IMR-90 (cell line): Measurements from ENCODE around the gene SLC49A4. TPM values are rescaled to one million over a fixed set of nuclear protein-coding genes. Genes with fewer than 3 reads are reported as not detected.

Experiments used
- ATAC-seq: fragments of 200-7000 bp; cut with Tn5 transposase; 2 replicates; pipeline ENCODE4 v1.9.1; 2020; ENCODE audit warnings: low read depth, mild to moderate bottlenecking, moderate library complexity
- BruUV-seq: library from RNA; stranded (reverse); fragments of 400-500 nt; replicated peaks from 2 replicates; lab custom pipeline; 2021; lab: Mats Ljungman, UMichigan
- CTCF ChIA-PET: fragments of 300-600 bp; formaldehyde crosslinking; extraction: SDS; loops from one replicate; lab custom pipeline; 2021; ENCODE audit warnings: antibody characterized with exemption; lab: Yijun Ruan, JAX
- POLR2A ChIA-PET: fragments of 300-600 bp; sonication (Branson Sonifier 250); formaldehyde crosslinking; loops from one replicate; lab custom pipeline; 2022; ENCODE audit warnings: antibody characterized with exemption; ENCODE audit not compliant: unreplicated experiment; lab: Charles Lee
- DNase-seq: peaks from one replicate; pipeline ENCODE4 v3.0.0; 2013
- H2AFZ ChIP-seq: replicated peaks from 2 replicates; pipeline ENCODE3; 2013; ENCODE audit warnings: low read length, mild to moderate bottlenecking; ENCODE audit not compliant: poor library complexity
- H2AK5ac ChIP-seq: 2 replicates; pipeline ENCODE4 v1.6.1; 2013; ENCODE audit warnings: low read depth, low read length, inconsistent platforms
- H2AK9ac ChIP-seq: replicated peaks from 2 replicates; pipeline ENCODE3; 2013; ENCODE audit warnings: mild to moderate bottlenecking, low read depth, low read length, moderate library complexity; ENCODE audit not compliant: poor library complexity
- H2BK120ac ChIP-seq: 2 replicates; pipeline ENCODE4 v1.6.1; 2013; ENCODE audit warnings: low read depth, low read length, inconsistent platforms
- H2BK15ac ChIP-seq: 3 replicates; pipeline ENCODE4 v1.6.1; 2013; ENCODE audit warnings: low read depth, low read length, inconsistent platforms
- H2BK20ac ChIP-seq: 2 replicates; pipeline ENCODE4 v1.6.1; 2013; ENCODE audit warnings: low read depth, mild to moderate bottlenecking, inconsistent platforms, low read length, moderate library complexity
- H2BK5ac ChIP-seq: 2 replicates; pipeline ENCODE4 v1.6.1; 2013; ENCODE audit warnings: mild to moderate bottlenecking, low read depth, low read length, inconsistent platforms; ENCODE audit not compliant: poor library complexity, severe bottlenecking
- H3K14ac ChIP-seq: replicated peaks from 2 replicates; pipeline ENCODE4 v1.6.1; 2013; ENCODE audit warnings: low read depth, low read length, inconsistent platforms
- H3K18ac ChIP-seq: 2 replicates; pipeline ENCODE4 v1.6.1; 2013; ENCODE audit warnings: low read depth, low read length, control low read depth
- H3K23ac ChIP-seq: 2 replicates; pipeline ENCODE4 v1.6.1; 2013; ENCODE audit warnings: low read depth, low read length, inconsistent platforms
- H3K27ac ChIP-seq: 2 replicates; pipeline ENCODE4 v1.5.1; 2013; ENCODE audit warnings: mild to moderate bottlenecking, control low read depth, low read length; ENCODE audit not compliant: insufficient read depth
- H3K27me3 ChIP-seq: 2 replicates; pipeline ENCODE4 v1.6.1; 2013; ENCODE audit warnings: low read length; ENCODE audit not compliant: control insufficient read depth, insufficient read depth
- H3K36me3 ChIP-seq: 2 replicates; pipeline ENCODE4 v1.6.1; 2013; ENCODE audit warnings: low read length, mixed read lengths; ENCODE audit not compliant: control insufficient read depth, insufficient read depth
- H3K4ac ChIP-seq: 2 replicates; pipeline ENCODE4 v1.6.1; 2013; ENCODE audit warnings: low read depth, low read length, inconsistent platforms
- H3K4me1 ChIP-seq: 2 replicates; pipeline ENCODE4 v1.6.1; 2013; ENCODE audit warnings: low read length, mixed read lengths; ENCODE audit not compliant: control insufficient read depth, insufficient read depth
- H3K4me2 ChIP-seq: 2 replicates; pipeline ENCODE4 v1.6.1; 2013; ENCODE audit warnings: low read depth, mild to moderate bottlenecking, control low read depth, low read length, moderate library complexity
- H3K4me3 ChIP-seq: 2 replicates; pipeline ENCODE4 v1.5.1; 2013; ENCODE audit warnings: low read depth, mild to moderate bottlenecking, control low read depth, low read length, moderate library complexity; ENCODE audit not compliant: insufficient read depth
- H3K56ac ChIP-seq: 2 replicates; pipeline ENCODE4 v1.6.1; 2013; ENCODE audit warnings: low read length, inconsistent platforms; ENCODE audit not compliant: insufficient read depth; ENCODE audit errors: extremely low read depth
- H3K79me1 ChIP-seq, 2 experiments: 2 replicates each; pipeline ENCODE4 v1.6.1; 2013; ENCODE audit warnings: low read length in 2 of 2, inconsistent platforms in 1 of 2, low read depth in 1 of 2
- H3K9ac ChIP-seq: 2 replicates; pipeline ENCODE4 v1.6.1; 2013; ENCODE audit warnings: low read depth, low read length, control low read depth
- H3K9me1 ChIP-seq: 2 replicates; pipeline ENCODE4 v1.6.1; 2013; ENCODE audit warnings: low read length, inconsistent platforms; ENCODE audit not compliant: insufficient read depth
- H3K9me3 ChIP-seq: 2 replicates; pipeline ENCODE4 v1.6.1; 2013; ENCODE audit warnings: low read length; ENCODE audit not compliant: control insufficient read depth, insufficient read depth
- H4K20me1 ChIP-seq: 2 replicates; pipeline ENCODE4 v1.6.1; 2013; ENCODE audit warnings: low read length, inconsistent platforms; ENCODE audit not compliant: insufficient read depth
- H4K5ac ChIP-seq: 2 replicates; pipeline ENCODE4 v1.6.1; 2013; ENCODE audit warnings: mild to moderate bottlenecking, low read depth, low read length, control low read depth
- H4K8ac ChIP-seq, 2 experiments: 2 replicates each; pipeline ENCODE4 v1.6.1; 2013; ENCODE audit warnings: low read depth in 2 of 2, low read length in 2 of 2, control low read depth in 1 of 2, inconsistent platforms in 1 of 2
- H4K91ac ChIP-seq: 2 replicates; pipeline ENCODE4 v1.6.1; 2013; ENCODE audit warnings: low read depth, low read length, inconsistent platforms; ENCODE audit not compliant: insufficient read depth
- BHLHE40 ChIP-seq: fragments of 150-350 bp; IDR thresholded peaks from 2 replicates; pipeline ENCODE4 v1.6.1; 2016; ENCODE audit warnings: mild to moderate bottlenecking, low read depth, low read length
- CHD1 ChIP-seq: IDR thresholded peaks from 2 replicates; pipeline ENCODE4 v1.6.1; 2012; ENCODE audit warnings: low read depth, low read length, improper control_type of control experiment
- FOS ChIP-seq: fragments of 150-350 bp; IDR thresholded peaks from 2 replicates; pipeline ENCODE4 v1.6.1; 2016; ENCODE audit warnings: low read depth, low read length
- NFE2L2 ChIP-seq: fragments of 150-350 bp; IDR thresholded peaks from 2 replicates; pipeline ENCODE4 v1.6.1; 2016; ENCODE audit warnings: low read depth, mild to moderate bottlenecking, low read length
- RCOR1 ChIP-seq: IDR thresholded peaks from 2 replicates; pipeline ENCODE4 v1.6.1; 2012; ENCODE audit warnings: mild to moderate bottlenecking, low read length, improper control_type of control experiment; ENCODE audit not compliant: insufficient replicate concordance
- WGBS, 2 experiments: methylation state at CpG; one replicate each; pipeline versions ENCODE4 v1.1.5 to v1.1.7; 2013; ENCODE audit warnings: missing lambda C conversion rate in 2 of 2; ENCODE audit not compliant: insufficient read length in 1 of 2; ENCODE audit errors: extremely low coverage in 2 of 2; 5-methylcytosine and 5-hydroxymethylcytosine counted together
- dilution Hi-C: fragments of 300-500 bp; cut with HindIII; formaldehyde crosslinking; loops from one replicate; pipeline ENCODE4 v1.14.3; 2018; ENCODE audit warnings: low sequenced_read_pairs; ENCODE audit not compliant: unreplicated experiment
- in situ Hi-C: fragments of 300-500 bp; cut with MboI; formaldehyde crosslinking; loops from 3 replicates; pipeline ENCODE4 v1.14.3; 2019; ENCODE audit warnings: low sequenced_read_pairs, inconsistent platforms, mixed read lengths
- intact Hi-C: fragments of 100-400 bp; cut with micrococcal nuclease; formaldehyde crosslinking; loops from 2 replicates; pipeline ENCODE4 v1.10.0; 2022
- polyA plus RNA-seq, 3 experiments: library from polyadenylated mRNA; depleted of rRNA; stranded (reverse); fragments of >200 nt; gene quantifications; 2 replicates each; pipeline ENCODE4 v1.2.3, GENCODE V29; 2012; ENCODE audit warnings: low replicate concordance in 1 of 3
- total RNA-seq: library from RNA; depleted of rRNA; stranded (reverse); fragments of >200 nt; gene quantifications from 2 replicates; pipeline ENCODE4 v1.2.3, GENCODE V29; 2012

SLC49A4 gene
- total and polyA plus RNA-seq, 2 of the 4 experiments (the other 2 are of a cell fraction), result 6.5 to 6.8 TPM

- H4K8ac ChIP-seq, result no peak overlapping the region
- BruUV-seq, result no TSS peak
- no peaks in the 10 kb centered on the region for H4K20me1 ChIP-seq
- dilution Hi-C loops (no loop called here), in situ Hi-C loops (no loop called here), intact Hi-C loops (no loop called here)
- CTCF ChIA-PET, result interaction anchor here (0.6 kb wide), 1 partner anchor 1005 kb away, joined by 3 read pairs; no protein-coding TSS in a partner anchor
- no peak overlapping the region for H3K23ac ChIP-seq
- peak; percentile 21; the same call in 1 of the 2 replicates for ATAC-seq
- no peak overlapping the region for H3K9ac ChIP-seq
- H2AFZ ChIP-seq, result no peak overlapping the region
- no peak overlapping the region for H2AK5ac ChIP-seq
- no peak overlapping the region for H3K4me3 ChIP-seq
- no peak overlapping the region for H4K5ac ChIP-seq
- peaks cover 5% of the 10 kb centered on the region; the same call in 1 of the 2 replicates for H3K36me3 ChIP-seq
- H3K79me1 ChIP-seq, result no peaks in the 10 kb centered on the region
- DNase-seq, result no peak
- no peak overlapping the region for H3K27ac ChIP-seq
- POLR2A ChIA-PET, result no interaction called here
- H3K4me1 ChIP-seq, result no peaks in the 10 kb centered on the region
- no peak overlapping the region for H2AK9ac ChIP-seq
- no peak overlapping the region for H3K4ac ChIP-seq
- H3K27me3 ChIP-seq, result no peaks in the 10 kb centered on the region
- no peaks in the 10 kb centered on the region for H3K9me3 ChIP-seq
- H2BK120ac ChIP-seq, result no peak overlapping the region
- H3K9me1 ChIP-seq, result peaks cover 4% of the 10 kb centered on the region; the same call in 1 of the 2 replicates
- H3K56ac ChIP-seq, result no peak overlapping the region
- no peak overlapping the region for H2BK20ac ChIP-seq
- no peak overlapping the region for H3K18ac ChIP-seq
- H3K14ac ChIP-seq, result no peak overlapping the region
- H3K4me2 ChIP-seq, result no peak overlapping the region
- no peak overlapping the region for H4K91ac ChIP-seq
- WGBS, 2 experiments, result no CpG with 5 or more reads among the region's 4 CpGs
- no peak overlapping the region for H2BK15ac ChIP-seq
- no peak overlapping the region for H2BK5ac ChIP-seq
- TF ChIP-seq FOS (no peak), BHLHE40 (no peak), RCOR1 (no peak), NFE2L2 (no peak), CHD1 (no peak)
Observed at GRCh38 chr3:122825460-122825859, 30.6 kb downstream of the SLC49A4 start.
